Left lung (tissue), 10 donors: ENCODE measurements around the gene SORCS3. TPM values are rescaled to one million over a fixed set of nuclear protein-coding genes. Genes with fewer than 3 reads are reported as not detected.

ENCODE experiments used
- ATAC-seq: fragments of 200-7000 bp; cut with Tn5 transposase; one replicate; pipeline ENCODE4 v1.9.1; 2020; ENCODE audit warnings: moderate library complexity
- DNase-seq, 4 donors: peaks; one replicate each; pipeline ENCODE4 v3.0.0-alpha.2; 2013 to 2020
- H3K27ac ChIP-seq, 2 donors: fragments of 200-600 bp; sonication (generic) in 1 of 2; one replicate each; pipeline versions ENCODE4 v1.5.0 to v1.8.0; 2020 to 2021
- H3K27me3 ChIP-seq, 2 donors: fragments of 200-600 bp; sonication (generic) in 1 of 2; one replicate each; pipeline versions ENCODE4 v1.5.0 to v1.8.0; 2020 to 2021
- H3K36me3 ChIP-seq, 2 donors: fragments of 200-600 bp; sonication (generic) in 1 of 2; one replicate each; pipeline versions ENCODE4 v1.5.0 to v1.8.0; 2020 to 2021
- H3K4me1 ChIP-seq, 2 donors: fragments of 200-600 bp; one replicate each; pipeline ENCODE4 v1.8.0; 2021
- H3K4me3 ChIP-seq, 2 donors: fragments of 200-600 bp; sonication (generic) in 1 of 2; one replicate each; pipeline versions ENCODE4 v1.5.0 to v1.8.0; 2020 to 2021; ENCODE audit warnings: mild to moderate bottlenecking in 1 of 2
- H3K9me3 ChIP-seq, 2 donors: fragments of 200-600 bp; sonication (generic) in 1 of 2; one replicate each; pipeline versions ENCODE4 v1.5.0 to v1.8.0; 2020 to 2021
- intact Hi-C, 2 donors: fragments of 100-400 bp; cut with DNase I; formaldehyde crosslinking; loops; one replicate each; pipeline versions ENCODE4 v1.11.2 to v1.14.2; 2022
- polyA plus RNA-seq, 6 donors: library from polyadenylated mRNA; unstranded; fragments of 120-200 nt; gene quantifications; one replicate each; pipeline ENCODE4 v1.2.1, GENCODE V29; 2013; ENCODE audit not compliant: insufficient read length in 6 of 6
- total RNA-seq, 2 donors: library from RNA; stranded (reverse); fragmentation: NEBNext Ultra II Directional; extraction: Animal tissue kit (Norgen Biotek cat#: 25700); gene quantifications; one replicate each; pipeline ENCODE4 v1.2.1, GENCODE V29; 2021
- TF ChIP-seq, protein P1 (sequence below), 2 donors: fragments of 200-600 bp; sonication (generic) in 1 of 2; IDR thresholded peaks; one replicate each; pipeline versions ENCODE4 v1.5.0 to v1.8.0; 2021; ENCODE audit warnings: antibody characterized with exemption in 2 of 2
- donor health status: DM: no; HTN: yes; CAD: no.
- donor health status: DM: no; HTN: no; CAD: no.

The SORCS3 gene
- total and polyA plus RNA-seq, 8 donors: 0.05 to 0.24 (median 0.06) TPM; not detected in 2

DNA sequence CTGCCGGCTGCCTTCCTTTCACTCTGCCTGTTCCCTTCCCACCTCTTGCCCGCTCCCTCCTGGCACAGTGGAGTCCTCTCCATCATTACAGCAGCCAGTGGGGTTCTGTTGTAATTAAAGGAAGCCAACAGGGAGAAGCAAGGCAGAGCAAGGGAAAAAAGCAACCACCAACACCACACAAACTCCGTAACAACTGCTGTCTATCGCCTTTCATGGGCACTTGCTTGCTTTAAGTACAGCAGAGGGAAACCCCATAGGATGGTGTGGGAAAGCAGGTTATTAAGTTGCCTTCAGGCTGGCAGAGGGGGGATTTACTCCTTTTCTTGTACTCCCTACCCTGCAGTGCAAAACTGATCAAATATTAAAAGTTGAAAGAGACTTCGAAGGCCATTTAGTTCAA is 22.0 kb downstream of the SORCS3 start:
- intact Hi-C loops: no loop called here
- no peak overlapping the region for H3K27ac ChIP-seq
- DNase-seq (no peak), ATAC-seq (no peak)
- no peaks in the 10 kb centered on the region for H3K9me3 ChIP-seq
- no peaks in the 10 kb centered on the region for H3K4me1 ChIP-seq
- TF ChIP-seq, protein P1, sequence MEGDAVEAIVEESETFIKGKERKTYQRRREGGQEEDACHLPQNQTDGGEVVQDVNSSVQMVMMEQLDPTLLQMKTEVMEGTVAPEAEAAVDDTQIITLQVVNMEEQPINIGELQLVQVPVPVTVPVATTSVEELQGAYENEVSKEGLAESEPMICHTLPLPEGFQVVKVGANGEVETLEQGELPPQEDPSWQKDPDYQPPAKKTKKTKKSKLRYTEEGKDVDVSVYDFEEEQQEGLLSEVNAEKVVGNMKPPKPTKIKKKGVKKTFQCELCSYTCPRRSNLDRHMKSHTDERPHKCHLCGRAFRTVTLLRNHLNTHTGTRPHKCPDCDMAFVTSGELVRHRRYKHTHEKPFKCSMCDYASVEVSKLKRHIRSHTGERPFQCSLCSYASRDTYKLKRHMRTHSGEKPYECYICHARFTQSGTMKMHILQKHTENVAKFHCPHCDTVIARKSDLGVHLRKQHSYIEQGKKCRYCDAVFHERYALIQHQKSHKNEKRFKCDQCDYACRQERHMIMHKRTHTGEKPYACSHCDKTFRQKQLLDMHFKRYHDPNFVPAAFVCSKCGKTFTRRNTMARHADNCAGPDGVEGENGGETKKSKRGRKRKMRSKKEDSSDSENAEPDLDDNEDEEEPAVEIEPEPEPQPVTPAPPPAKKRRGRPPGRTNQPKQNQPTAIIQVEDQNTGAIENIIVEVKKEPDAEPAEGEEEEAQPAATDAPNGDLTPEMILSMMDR (IDR thresholded peaks at IDR 0.05): no peak
- no peaks in the 10 kb centered on the region for H3K36me3 ChIP-seq
- no peak overlapping the region for H3K4me3 ChIP-seq
- H3K27me3 ChIP-seq: peaks cover 0 to 4% of the 10 kb centered on the region in 2 donors

GRCh38 chr10:104663563-104663962 is 22.5 kb downstream of the SORCS3 start:
- no peak overlapping the region for H3K4me3 ChIP-seq
- ATAC-seq: no peak
- TF ChIP-seq, protein P1 (IDR thresholded peaks at IDR 0.05): no peak
- H3K27me3 ChIP-seq: peaks cover 0 to 4% of the 10 kb centered on the region in 2 donors
- no peaks in the 10 kb centered on the region for H3K9me3 ChIP-seq
- DNase-seq: no peak
- H3K36me3 ChIP-seq: no peaks in the 10 kb centered on the region
- no peaks in the 10 kb centered on the region for H3K4me1 ChIP-seq
- intact Hi-C loops: no loop called here
- H3K27ac ChIP-seq: no peak overlapping the region

DNA sequence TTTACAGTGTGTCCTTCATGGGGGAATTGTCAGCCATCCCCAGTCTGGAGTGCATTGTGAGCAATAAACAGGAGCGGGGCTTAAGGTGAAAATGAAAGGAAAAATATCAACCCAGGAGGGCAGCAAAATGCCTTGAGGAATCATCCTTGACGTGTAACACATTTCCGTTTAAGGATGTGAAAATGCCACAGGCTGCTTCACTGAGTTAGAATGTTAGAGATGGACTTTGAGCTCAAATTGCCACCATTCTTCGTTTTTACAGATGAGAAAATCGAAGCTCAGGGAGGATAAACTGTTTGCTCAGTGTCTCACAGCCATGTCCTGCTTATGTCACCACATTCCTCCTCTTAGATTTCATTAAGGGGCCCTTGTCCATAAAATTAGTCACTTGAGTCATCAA is 23.1 kb downstream of the SORCS3 start:
- DNase-seq (no peak), ATAC-seq (no peak)
- no peaks in the 10 kb centered on the region for H3K36me3 ChIP-seq
- no peaks in the 10 kb centered on the region for H3K9me3 ChIP-seq
- H3K27me3 ChIP-seq: peaks cover 0 to 4% of the 10 kb centered on the region in 2 donors
- TF ChIP-seq, protein P1 (IDR thresholded peaks at IDR 0.05): no peak
- intact Hi-C loops: no loop called here
- no peaks in the 10 kb centered on the region for H3K4me1 ChIP-seq
- H3K27ac ChIP-seq: no peak overlapping the region
- no peak overlapping the region for H3K4me3 ChIP-seq

- no peaks in the 10 kb centered on the region for H3K36me3 ChIP-seq
- DNase-seq (no peak), ATAC-seq (no peak)
- peaks cover 0 to 4% of the 10 kb centered on the region in 2 donors for H3K27me3 ChIP-seq
- no peak overlapping the region for H3K4me3 ChIP-seq
- H3K4me1 ChIP-seq: no peaks in the 10 kb centered on the region
- intact Hi-C loops: no loop called here
- TF ChIP-seq, protein P1 (IDR thresholded peaks at IDR 0.05): no peak
- no peak overlapping the region for H3K27ac ChIP-seq
- peaks cover 0 to under 1% of the 10 kb centered on the region in 2 donors for H3K9me3 ChIP-seq
Measured at GRCh38 chr10:104665174-104665573, 24.1 kb downstream of the SORCS3 start.

GRCh38 chr10:104666106-104666505 is 25.0 kb downstream of the SORCS3 start:
- no peaks in the 10 kb centered on the region for H3K4me1 ChIP-seq
- H3K36me3 ChIP-seq: no peaks in the 10 kb centered on the region
- H3K9me3 ChIP-seq: peaks cover 0 to 9% of the 10 kb centered on the region in 2 donors
- H3K4me3 ChIP-seq: no peak overlapping the region
- no peak for DNase-seq
- TF ChIP-seq, protein P1 (IDR thresholded peaks at IDR 0.05): no peak
- no peak overlapping the region for H3K27ac ChIP-seq
- ATAC-seq: no peak
- H3K27me3 ChIP-seq: peaks cover 0 to 4% of the 10 kb centered on the region in 2 donors
- intact Hi-C loops: no loop called here
